Caco-2 (cell line): ENCODE results near the gene IRS1. TPM values are rescaled to one million over a fixed set of nuclear protein-coding genes. Genes with fewer than 3 reads are reported as not detected.

Experiments
- BruUV-seq: library from RNA; stranded (reverse); fragments of 400-500 nt; replicated peaks from 2 replicates; lab custom pipeline; 2021; lab: Mats Ljungman, UMichigan
- CTCF ChIA-PET: fragments of 300-600 bp; sonication (Branson Sonifier 250); formaldehyde crosslinking; loops from one replicate; lab custom pipeline; 2022; ENCODE audit warnings: antibody characterized with exemption; lab: Charles Lee
- POLR2A ChIA-PET: fragments of 300-600 bp; sonication (Branson Sonifier 250); formaldehyde crosslinking; loops from one replicate; lab custom pipeline; 2022; ENCODE audit warnings: antibody characterized with exemption; lab: Charles Lee
- DNase-seq, 2 experiments: peaks; one replicate each; pipeline versions ENCODE4 v3.0.0 to v3.0.0-alpha.2; 2020 to 2022
- H3K27me3 ChIP-seq: replicated peaks from 2 replicates; pipeline ENCODE4 v1.6.0; 2011; ENCODE audit warnings: low read length; ENCODE audit not compliant: control insufficient read depth, insufficient read depth
- H3K36me3 ChIP-seq: 2 replicates; pipeline ENCODE4 v1.5.1; 2011; ENCODE audit warnings: low read length; ENCODE audit not compliant: control insufficient read depth, insufficient read depth
- H3K4me1 ChIP-seq: fragments of 250-450 bp; sonication (Bioruptor Pico); 2 replicates; pipeline ENCODE4 v1.5.1; 2020; ENCODE audit warnings: mild to moderate bottlenecking
- H3K4me3 ChIP-seq: 2 replicates; pipeline ENCODE4 v1.5.1; 2011; ENCODE audit warnings: low read depth, mild to moderate bottlenecking, control low read depth, low read length
- H3K9me3 ChIP-seq: fragments of 250-450 bp; sonication (Bioruptor Pico); 2 replicates; pipeline ENCODE4 v1.5.1; 2020; ENCODE audit warnings: mild to moderate bottlenecking, moderate library complexity
- H3K27ac Mint-ChIP-seq: one replicate; pipeline ENCODE4 v1.8.0; 2022; ENCODE audit warnings: mixed read lengths; ENCODE audit not compliant: unreplicated experiment
- H3K27me3 Mint-ChIP-seq: one replicate; pipeline ENCODE4 v1.8.0; 2022; ENCODE audit warnings: mixed read lengths; ENCODE audit not compliant: insufficient read depth, unreplicated experiment
- H3K36me3 Mint-ChIP-seq: one replicate; pipeline ENCODE4 v1.8.0; 2022; ENCODE audit warnings: mild to moderate bottlenecking, mixed read lengths; ENCODE audit not compliant: insufficient read depth, unreplicated experiment
- H3K4me1 Mint-ChIP-seq: one replicate; pipeline ENCODE4 v1.8.0; 2022; ENCODE audit warnings: low read depth, mixed read lengths; ENCODE audit not compliant: unreplicated experiment
- H3K4me3 Mint-ChIP-seq: one replicate; pipeline ENCODE4 v1.8.0; 2022; ENCODE audit warnings: mild to moderate bottlenecking, moderate library complexity, mixed read lengths; ENCODE audit not compliant: unreplicated experiment
- H3K9me3 Mint-ChIP-seq: one replicate; pipeline ENCODE4 v1.8.0; 2022; ENCODE audit warnings: mixed read lengths; ENCODE audit not compliant: unreplicated experiment
- CTCF ChIP-seq, 2 experiments: fragments of 200-600 bp in 1 of 2; IDR thresholded peaks; 1 replicate in 1 of 2; 2 replicates in 1 of 2; pipeline versions ENCODE4 v1.5.1 to v1.8.0; 2011 to 2022; ENCODE audit warnings: antibody characterized with exemption in 1 of 2, control low read depth in 1 of 2, inconsistent platforms in 1 of 2, low read depth in 1 of 2, low read length in 1 of 2, mild to moderate bottlenecking in 1 of 2, moderate library complexity in 1 of 2; ENCODE audit not compliant: insufficient read depth in 1 of 2, severe bottlenecking in 1 of 2, unreplicated experiment in 1 of 2
- intact Hi-C: fragments of 100-400 bp; cut with micrococcal nuclease; formaldehyde crosslinking; loops from one replicate; pipeline ENCODE4 v1.10.0; 2022; ENCODE audit not compliant: unreplicated experiment
- total RNA-seq: library from RNA; stranded (reverse); gene quantifications from 2 replicates; pipeline ENCODE4 v1.2.3, GENCODE V29; 2022

IRS1 gene
- total RNA-seq, 1 experiment from 2014 or later, result 27.9 TPM

- POLR2A ChIA-PET, result no interaction called here
- H3K9me3 ChIP-seq, result no peaks in the 10 kb centered on the region
- CTCF ChIA-PET, result no interaction called here
Measured at GRCh38 chr2:226839951-226840350, 40.3 kb upstream of the IRS1 start.

DNA sequence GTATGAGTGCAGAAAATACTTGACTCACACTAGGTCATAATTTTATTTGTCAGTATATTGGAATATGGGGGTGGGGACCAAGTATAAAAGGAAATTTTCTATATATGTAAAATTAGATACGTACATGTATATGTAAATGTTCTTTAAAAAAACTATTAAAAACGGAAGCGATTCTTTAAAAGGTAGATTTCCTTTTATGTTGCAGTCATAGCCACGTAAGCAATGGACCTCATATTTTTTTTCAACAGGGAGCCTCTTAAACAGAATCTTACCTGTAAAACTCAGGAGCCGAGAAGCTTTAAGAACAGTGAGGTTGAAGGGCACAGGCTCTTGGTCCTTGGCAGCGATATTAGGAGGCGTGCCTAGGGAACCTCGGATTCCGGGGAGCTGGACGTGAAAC is 39.5 kb upstream of the IRS1 start:
- ChIA-PET POLR2A (no interaction called here), CTCF (no interaction called here)
- no peak for DNase-seq
- H3K36me3 Mint-ChIP-seq, result peaks cover 10% of the 10 kb centered on the region
- H3K4me3 Mint-ChIP-seq, result no peak overlapping the region
- TF ChIP-seq CTCF (IDR thresholded peaks at IDR 0.05; ENCODE audit: insufficient read depth in 1 of 2, low read depth in 1 of 2, low read length in 1 of 2, severe bottlenecking in 1 of 2, unreplicated experiment in 1 of 2), result no peak
- peaks cover 8% of the 10 kb centered on the region; the same call in 1 of the 2 replicates for H3K4me1 ChIP-seq
- H3K27me3 ChIP-seq, result no peaks in the 10 kb centered on the region
- no peaks in the 10 kb centered on the region for H3K27me3 Mint-ChIP-seq
- H3K9me3 ChIP-seq, result no peaks in the 10 kb centered on the region
- no peaks in the 10 kb centered on the region for H3K36me3 ChIP-seq
- intact Hi-C loops, result no loop called here
- no peaks in the 10 kb centered on the region for H3K4me1 Mint-ChIP-seq
- no peaks in the 10 kb centered on the region for H3K9me3 Mint-ChIP-seq
- BruUV-seq, result no TSS peak
- no peak overlapping the region for H3K27ac Mint-ChIP-seq
- no peak overlapping the region for H3K4me3 ChIP-seq

More at GRCh38 chr2:226839951-226840350, 40.3 kb upstream of the IRS1 start:
- Mint-ChIP-seq H3K36me3 (peaks cover 10% of the 10 kb centered on the region), H3K4me1 (no peaks in the 10 kb centered on the region), H3K4me3 (no peak overlapping the region), H3K9me3 (no peaks in the 10 kb centered on the region), H3K27ac (no peak overlapping the region), H3K27me3 (no peaks in the 10 kb centered on the region)
- H3K4me3 ChIP-seq, result no peak overlapping the region
- H3K4me1 ChIP-seq, result peaks cover 8% of the 10 kb centered on the region; the same call in 1 of the 2 replicates
- H3K27me3 ChIP-seq, result no peaks in the 10 kb centered on the region
- TF ChIP-seq CTCF (IDR thresholded peaks at IDR 0.05; ENCODE audit: insufficient read depth in 1 of 2, low read depth in 1 of 2, low read length in 1 of 2, severe bottlenecking in 1 of 2, unreplicated experiment in 1 of 2), result no peak
- H3K36me3 ChIP-seq, result no peaks in the 10 kb centered on the region
- intact Hi-C loops, result no loop called here
- no TSS peak for BruUV-seq
- no peak for DNase-seq

DNA sequence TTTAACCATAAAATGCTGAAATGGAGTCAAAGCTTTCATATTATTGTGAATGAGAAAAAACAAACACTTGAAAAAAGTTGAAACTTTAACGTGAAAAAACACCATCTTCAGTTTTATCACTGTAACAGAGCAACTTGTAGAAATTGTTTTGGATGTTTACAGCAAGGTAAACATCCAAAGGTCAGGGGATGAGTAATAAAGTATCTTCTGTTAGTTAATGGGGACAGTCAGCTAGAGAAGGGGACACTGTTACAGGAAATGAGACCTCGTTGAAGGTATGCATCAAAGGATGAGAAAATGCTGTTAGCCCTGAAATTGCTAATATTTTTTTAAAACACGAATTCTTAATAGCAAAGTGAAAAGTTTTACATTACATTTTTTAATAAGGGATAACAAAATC is 39.1 kb upstream of the IRS1 start:
- Histone ChIP-seq H3K27me3 (no peaks in the 10 kb centered on the region), H3K4me3 (no peak overlapping the region), H3K4me1 (peaks cover 11% of the 10 kb centered on the region; the same call in 1 of the 2 replicates), H3K9me3 (no peaks in the 10 kb centered on the region), H3K36me3 (no peaks in the 10 kb centered on the region)
- no peak for TF ChIP-seq CTCF (IDR thresholded peaks at IDR 0.05; ENCODE audit: insufficient read depth in 1 of 2, low read depth in 1 of 2, low read length in 1 of 2, severe bottlenecking in 1 of 2, unreplicated experiment in 1 of 2)
- H3K27me3 Mint-ChIP-seq, result no peaks in the 10 kb centered on the region
- peaks cover 10% of the 10 kb centered on the region for H3K36me3 Mint-ChIP-seq
- CTCF ChIA-PET, result no interaction called here
- no peaks in the 10 kb centered on the region for H3K9me3 Mint-ChIP-seq
- POLR2A ChIA-PET, result no interaction called here
- no peak overlapping the region for H3K4me3 Mint-ChIP-seq
- DNase-seq, result no peak
- no peaks in the 10 kb centered on the region for H3K4me1 Mint-ChIP-seq
- no peak overlapping the region for H3K27ac Mint-ChIP-seq
- intact Hi-C loops, result no loop called here
- BruUV-seq, result no TSS peak
